ENCODE measurements around the gene SEMA3E.
"Not testable (repeated sequence)": the region's sequence is repeated elsewhere in the genome, so short reads cannot be mapped to it uniquely, and the experiment has no call there.

The SEMA3E gene

GRCh38 chr7:83648464-83649241 lies at the start of gene SEMA3E:
SEMA3E (minus strand) TSS chr7:83649139.
- DNase-seq (ENCODE audit: low read depth) = no peak

GRCh38 chr7:83697804-83698530 lies 49.0 kb upstream of the SEMA3E start:
- DNase-seq (ENCODE audit: low read depth) = no peak

- no peak for DNase-seq (ENCODE audit: low read depth)
These were observed 47.2 kb upstream of the SEMA3E start for GRCh38 chr7:83696101-83696500.

- DNase-seq (ENCODE audit: low read depth) = no peak
These were observed 46.4 kb upstream of the SEMA3E start for GRCh38 chr7:83695128-83695960.

GRCh38 chr7:83693256-83693655 lies 44.3 kb upstream of the SEMA3E start:
- DNase-seq (ENCODE audit: low read depth) = no peak

GRCh38 chr7:83691095-83691494 lies 42.2 kb upstream of the SEMA3E start:
- DNase-seq (ENCODE audit: low read depth) = no peak

GRCh38 chr7:83689855-83690254 lies 40.9 kb upstream of the SEMA3E start:
- DNase-seq (ENCODE audit: low read depth) = no peak

GRCh38 chr7:83686416-83686815 lies 37.5 kb upstream of the SEMA3E start:
- DNase-seq (ENCODE audit: low read depth) = no peak

- DNase-seq (ENCODE audit: low read depth) = no peak
These were observed 36.0 kb upstream of the SEMA3E start for GRCh38 chr7:83684928-83685327.

- no peak for DNase-seq (ENCODE audit: low read depth)
These were observed 32.4 kb upstream of the SEMA3E start for GRCh38 chr7:83681200-83681778.

GRCh38 chr7:83677180-83677866 lies 28.4 kb upstream of the SEMA3E start:
- DNase-seq (ENCODE audit: low read depth) = no peak

GRCh38 chr7:83673291-83673690 lies 24.4 kb upstream of the SEMA3E start:
- not testable (repeated sequence) for DNase-seq (ENCODE audit: low read depth)

GRCh38 chr7:83672157-83672556 lies 23.2 kb upstream of the SEMA3E start:
- no peak for DNase-seq (ENCODE audit: low read depth)

- DNase-seq (ENCODE audit: low read depth) = no peak
These were observed 14.2 kb upstream of the SEMA3E start for GRCh38 chr7:83663131-83663530.

GRCh38 chr7:83658126-83658525 lies 9.2 kb upstream of the SEMA3E start:
- DNase-seq (ENCODE audit: low read depth) = no peak

GRCh38 chr7:83655951-83656556 lies 7.1 kb upstream of the SEMA3E start:
- no peak for DNase-seq (ENCODE audit: low read depth)

- DNase-seq (ENCODE audit: low read depth) = no peak
These were observed 3.5 kb upstream of the SEMA3E start for GRCh38 chr7:83652481-83652880.

GRCh38 chr7:83649701-83650100 lies 762 bp upstream of the SEMA3E start:
- DNase-seq (ENCODE audit: low read depth) = no peak

GRCh38 chr7:83646027-83646426 lies 2.9 kb downstream of the SEMA3E start:
- DNase-seq (ENCODE audit: low read depth) = no peak

- no peak for DNase-seq (ENCODE audit: low read depth)
These were observed 5.2 kb downstream of the SEMA3E start for GRCh38 chr7:83643739-83644138.

GRCh38 chr7:83643012-83643411 lies 5.9 kb downstream of the SEMA3E start:
- DNase-seq (ENCODE audit: low read depth) = no peak

All from CMK (cell line).